Activated CD8-positive, alpha-beta memory T cell treated with anti-CD3 and anti-CD28 coated beads for 36 hours (primary cell): ENCODE results near the gene GNAT2. TPM values are rescaled to one million over a fixed set of nuclear protein-coding genes. Genes with fewer than 3 reads are reported as not detected.

Source experiments
- CTCF ChIA-PET: fragments of 350-600 bp; sonication (Branson Sonifier 250); formaldehyde crosslinking; loops from one replicate; lab custom pipeline; 2021; ENCODE audit warnings: antibody characterized with exemption; lab: Charles Lee
- POLR2A ChIA-PET: fragments of 350-600 bp; sonication (Branson Sonifier 250); formaldehyde crosslinking; loops from one replicate; lab custom pipeline; 2021; ENCODE audit warnings: antibody characterized with exemption; lab: Charles Lee
- total RNA-seq, 2 experiments: library from RNA; stranded (reverse); gene quantifications; one replicate each; pipeline ENCODE4 v1.2.3, GENCODE V29; 2021

GNAT2 gene
- total RNA-seq, 2 experiments from 2014 or later: 1.3 to 1.4 TPM

DNA sequence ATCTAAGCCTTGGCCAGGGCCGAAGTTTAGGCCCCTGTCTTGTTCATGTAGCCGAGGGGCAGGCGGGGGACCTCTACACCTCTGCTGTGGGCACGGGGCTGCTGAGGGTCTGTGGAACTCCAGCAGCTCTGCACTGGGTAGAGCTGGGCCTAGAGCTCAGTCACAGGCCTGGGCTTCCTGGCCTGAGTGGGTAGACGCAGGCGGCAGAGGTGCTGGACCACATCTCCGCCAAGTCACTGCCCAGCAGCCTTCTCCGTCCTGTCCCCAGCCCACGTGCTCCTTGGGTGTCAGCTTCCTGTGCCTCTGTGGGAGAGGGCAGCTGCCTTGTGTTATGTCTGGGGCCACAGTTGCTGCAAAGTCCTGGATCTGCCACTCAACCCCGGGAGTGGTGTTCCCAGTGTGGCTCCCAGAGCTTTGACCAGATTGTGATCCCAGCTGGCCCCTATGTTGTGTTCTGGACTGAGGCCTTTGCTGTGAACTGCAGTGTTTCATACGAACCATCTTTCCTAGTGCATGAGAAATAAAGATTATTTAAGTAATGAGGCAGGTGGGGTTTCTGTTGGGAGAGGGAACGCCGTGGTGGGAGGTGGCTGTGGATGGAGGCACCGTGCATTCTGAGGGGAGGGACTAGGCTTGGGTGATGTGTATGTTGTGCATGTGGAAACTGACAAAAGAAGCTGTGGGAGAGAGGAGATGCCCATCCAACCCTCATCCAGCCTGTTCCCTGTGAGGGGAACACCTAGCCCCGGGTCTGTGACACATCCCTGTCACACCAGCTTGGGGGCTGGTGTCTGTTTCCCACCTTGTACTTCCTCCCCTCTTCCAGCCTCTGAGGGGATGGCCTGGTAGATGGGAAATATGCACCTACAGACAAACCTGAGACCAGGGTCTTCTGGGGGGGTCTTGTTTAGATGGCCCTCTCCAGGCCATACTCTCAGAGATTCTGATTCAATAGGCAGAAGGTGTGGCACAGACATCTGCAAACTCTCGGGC is 12.4 kb upstream of the GNAT2 start:
- POLR2A ChIA-PET: no interaction called here
- CTCF ChIA-PET: interaction anchor here (0.7 to 4.7 kb wide), 4 partner anchors 9 to 86 kb away, joined by 3 to 31 read pairs (median 20); no protein-coding TSS in a partner anchor

- ChIA-PET POLR2A (no interaction called here), CTCF (interaction anchor here (0.6 to 4.7 kb wide), 6 partner anchors 9 to 85 kb away, joined by 3 to 31 read pairs (median 6); partner anchors contain the start of gene GNAI3)
These were observed 11.6 kb upstream of the GNAT2 start for GRCh38 chr1:109630898-109631512.

DNA sequence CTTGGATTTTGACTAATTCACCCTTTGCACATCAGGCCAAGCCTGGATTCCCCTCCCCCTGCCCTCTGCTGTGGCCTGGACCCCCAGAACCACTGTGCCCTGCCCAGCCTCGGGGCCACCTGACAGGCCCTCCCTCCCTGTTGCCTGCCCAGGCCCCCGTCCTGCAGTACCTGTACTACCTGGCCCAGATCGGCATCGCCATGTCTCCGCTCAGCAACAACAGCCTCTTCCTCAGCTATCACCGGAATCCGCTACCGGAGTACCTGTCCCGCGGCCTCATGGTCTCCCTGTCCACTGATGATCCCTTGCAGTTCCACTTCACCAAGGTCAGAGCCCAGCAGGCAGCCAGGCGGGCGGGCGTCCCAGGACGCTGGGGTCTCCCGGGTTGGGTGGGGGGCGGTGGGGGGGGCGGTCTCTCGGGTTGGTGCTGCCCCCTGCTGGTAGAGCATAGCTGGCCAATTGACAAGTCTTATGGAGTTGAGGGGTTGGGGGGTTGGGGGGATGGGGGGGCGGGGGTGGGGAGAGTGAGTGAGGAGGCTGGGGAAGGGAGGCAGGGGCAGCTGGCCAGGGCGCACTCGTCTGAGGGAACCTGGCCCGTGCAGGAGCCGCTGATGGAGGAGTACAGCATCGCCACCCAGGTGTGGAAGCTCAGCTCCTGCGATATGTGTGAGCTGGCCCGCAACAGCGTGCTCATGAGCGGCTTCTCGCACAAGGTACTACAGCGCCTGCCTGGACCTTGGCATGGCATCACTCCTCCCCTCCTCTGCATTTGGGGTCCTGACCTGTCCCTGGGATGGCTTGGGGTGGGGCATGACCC is 10.9 kb upstream of the GNAT2 start:
- ChIA-PET POLR2A (no interaction called here), CTCF (interaction anchor here (0.6 to 4.7 kb wide), 8 partner anchors 8 to 84 kb away, joined by 3 to 31 read pairs (median 4); partner anchors contain the start of gene GNAI3)

DNA sequence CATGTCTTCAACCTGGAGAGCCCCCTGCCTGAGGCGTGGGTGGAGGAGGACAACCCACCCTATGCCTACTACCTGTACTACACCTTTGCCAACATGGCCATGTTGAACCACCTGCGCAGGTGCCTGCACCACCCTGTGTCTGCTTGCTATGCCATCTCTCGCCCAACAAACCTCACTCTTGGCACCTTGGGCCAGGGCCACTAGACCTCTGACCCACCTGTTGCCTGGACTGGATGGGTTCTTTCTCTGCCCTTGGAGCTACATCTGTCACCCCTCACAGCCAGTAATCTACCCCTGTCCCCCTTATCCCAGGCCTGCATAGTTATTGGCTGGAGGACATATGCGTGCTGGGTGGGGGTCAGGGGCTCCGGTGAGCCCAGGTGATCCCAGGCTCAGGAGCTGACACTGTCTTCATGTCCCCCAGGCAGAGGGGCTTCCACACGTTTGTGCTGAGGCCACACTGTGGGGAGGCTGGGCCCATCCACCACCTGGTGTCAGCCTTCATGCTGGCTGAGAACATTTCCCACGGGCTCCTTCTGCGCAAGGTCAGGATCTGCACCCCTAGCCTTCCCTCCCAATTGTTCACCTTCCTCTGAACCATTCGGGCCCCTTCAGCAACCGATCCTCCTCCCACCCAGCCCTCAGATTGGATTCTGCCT is 10.1 kb upstream of the GNAT2 start:
- CTCF ChIA-PET: interaction anchor here (0.6 to 4.7 kb wide), 5 partner anchors 11 to 97 kb away, joined by 3 to 31 read pairs (median 6); no protein-coding TSS in a partner anchor
- POLR2A ChIA-PET: no interaction called here

DNA sequence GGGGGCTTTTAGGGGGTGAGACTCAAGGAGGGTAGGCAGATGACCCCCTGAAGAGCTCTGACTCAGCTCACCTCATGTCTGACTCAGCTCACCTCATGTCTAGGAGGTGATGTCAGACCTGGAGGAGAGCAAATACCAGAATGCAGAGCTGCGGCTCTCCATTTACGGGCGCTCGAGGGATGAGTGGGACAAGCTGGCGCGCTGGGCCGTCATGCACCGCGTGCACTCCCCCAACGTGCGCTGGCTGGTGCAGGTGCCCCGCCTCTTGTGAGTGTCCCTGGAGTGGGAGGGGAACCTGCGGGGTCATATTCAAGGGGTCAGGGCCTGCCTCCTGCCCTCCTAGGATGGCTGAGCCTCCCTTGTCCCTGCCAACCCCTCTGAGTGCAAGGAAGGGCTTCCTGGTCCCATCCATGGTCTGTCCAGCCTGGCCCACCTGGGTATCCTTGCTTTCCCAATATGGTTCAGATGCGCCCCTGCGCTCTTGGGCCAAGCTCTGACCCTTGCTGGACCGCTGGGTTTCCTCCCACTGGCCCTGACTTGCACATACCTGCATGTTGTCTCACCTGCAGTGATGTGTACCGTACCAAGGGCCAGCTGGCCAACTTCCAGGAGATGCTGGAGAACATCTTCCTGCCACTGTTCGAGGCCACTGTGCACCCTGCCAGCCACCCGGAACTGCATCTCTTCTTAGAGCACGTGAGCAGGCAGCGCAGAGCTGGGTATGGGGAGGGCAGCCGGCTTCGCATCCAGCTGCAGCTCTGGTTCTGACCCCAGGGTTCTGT is 9.3 kb upstream of the GNAT2 start:
- POLR2A ChIA-PET: no interaction called here

GRCh38 chr1:109627692-109628399 is 8.4 kb upstream of the GNAT2 start:
- POLR2A ChIA-PET: no interaction called here
- CTCF ChIA-PET: interaction anchor here (1.1 to 4.7 kb wide), 5 partner anchors 11 to 95 kb away, joined by 3 to 31 read pairs (median 6); no protein-coding TSS in a partner anchor

More for the DNA sequence above, 9.3 kb upstream of the GNAT2 start:
- CTCF ChIA-PET: interaction anchor here (1.5 to 4.7 kb wide), 5 partner anchors 12 to 96 kb away, joined by 4 to 31 read pairs (median 6); no protein-coding TSS in a partner anchor

- POLR2A ChIA-PET: interaction anchor here (0.6 kb wide), 1 partner anchor 85 kb away, joined by 3 read pairs; no protein-coding TSS in a partner anchor
- CTCF ChIA-PET: interaction anchor here (1.1 to 1.8 kb wide), 4 partner anchors 10 to 81 kb away, joined by 3 to 6 read pairs (median 4); no protein-coding TSS in a partner anchor
These were observed 7.4 kb upstream of the GNAT2 start for GRCh38 chr1:109626682-109627408.

GRCh38 chr1:109625601-109626560 is 6.5 kb upstream of the GNAT2 start:
- CTCF ChIA-PET: interaction anchor here (1.4 to 1.9 kb wide), 3 partner anchors 14 to 359 kb away, joined by 5 to 6 read pairs (median 5); partner anchors contain the start of gene AHCYL1
- POLR2A ChIA-PET: no interaction called here

- ChIA-PET CTCF (interaction anchor here (0.8 to 1.9 kb wide), 3 partner anchors 15 to 360 kb away, joined by 5 to 6 read pairs (median 5); partner anchors contain the start of gene AHCYL1), POLR2A (no interaction called here)
These were observed 5.8 kb upstream of the GNAT2 start for GRCh38 chr1:109625176-109625575.

GRCh38 chr1:109624201-109625010 is 5.0 kb upstream of the GNAT2 start:
- ChIA-PET POLR2A (no interaction called here), CTCF (interaction anchor here (0.8 to 1.9 kb wide), 4 partner anchors 16 to 361 kb away, joined by 4 to 5 read pairs (median 4); partner anchors contain the start of gene AHCYL1)

DNA sequence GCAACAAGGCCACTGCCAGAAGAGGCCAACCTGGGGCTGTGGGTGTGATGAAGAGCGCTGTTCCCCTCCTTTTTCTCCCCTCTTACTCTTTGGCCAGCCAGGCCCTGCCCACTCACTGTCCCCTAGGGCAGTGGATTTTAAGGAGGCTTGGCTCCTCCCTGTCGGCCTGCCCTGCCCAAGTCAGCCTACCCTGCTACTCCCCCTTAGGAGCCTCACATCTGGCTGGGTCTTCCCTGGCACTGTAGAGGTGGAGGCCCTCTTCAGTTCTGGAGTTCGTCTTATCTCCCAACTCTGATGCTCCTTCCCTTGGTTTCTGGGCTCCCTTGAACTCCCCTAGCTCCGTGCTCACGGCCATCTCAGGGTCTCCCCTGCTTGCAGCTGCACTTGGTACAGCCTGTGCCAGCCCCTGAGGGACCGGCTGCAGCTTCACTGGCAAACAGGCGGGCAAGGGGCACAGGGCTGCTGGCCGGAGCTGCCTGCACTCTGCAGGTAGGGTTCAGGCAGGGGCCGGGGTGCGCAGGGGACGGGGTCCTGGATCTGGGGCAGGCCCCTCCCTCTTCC is 4.3 kb upstream of the GNAT2 start:
- ChIA-PET CTCF (interaction anchor here (0.6 to 1.5 kb wide), 3 partner anchors 17 to 361 kb away, joined by 3 to 4 read pairs (median 4); partner anchors contain the start of gene AHCYL1), POLR2A (no interaction called here)

- CTCF ChIA-PET: interaction anchor here (1.5 kb wide), 1 partner anchor 90 kb away, joined by 4 read pairs; no protein-coding TSS in a partner anchor
- POLR2A ChIA-PET: no interaction called here
These were observed 3.5 kb upstream of the GNAT2 start for GRCh38 chr1:109622895-109623294.

DNA sequence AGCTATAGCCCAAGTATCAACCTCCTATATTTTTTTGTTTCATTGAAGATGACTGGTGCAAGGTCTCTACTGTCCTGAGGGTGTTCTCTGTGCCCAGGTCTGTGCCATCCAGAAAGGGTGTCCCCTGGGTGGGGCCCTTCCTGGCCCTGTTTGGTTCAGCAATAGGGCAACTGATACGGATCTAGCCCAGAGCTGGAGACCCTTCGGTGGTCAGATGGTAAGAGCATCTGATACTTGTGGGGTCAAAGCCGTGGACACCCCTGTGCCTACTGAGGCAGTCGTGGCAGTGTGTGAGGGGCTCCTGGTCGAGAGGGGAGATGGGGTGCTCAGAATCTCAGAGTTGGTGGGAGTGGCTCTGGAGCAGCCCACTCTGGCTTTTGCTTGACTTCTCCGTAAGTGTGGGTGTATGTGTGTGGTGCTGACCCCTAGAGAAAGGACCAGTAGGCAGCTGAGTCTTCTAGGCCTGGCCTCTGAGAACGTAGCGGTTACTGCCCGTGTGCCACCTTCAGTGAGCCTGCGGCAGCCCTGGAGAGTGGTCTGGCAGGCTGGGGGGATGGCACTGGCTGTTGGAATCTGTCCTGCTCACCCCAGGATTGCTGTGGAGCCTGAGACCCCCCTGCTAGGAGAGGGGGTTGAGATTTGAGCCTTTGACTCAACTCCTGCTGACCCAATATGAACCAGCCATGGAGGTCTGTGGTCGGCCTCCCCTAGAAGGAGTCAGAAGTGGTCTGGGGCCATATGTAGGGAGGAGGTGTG is 2.9 kb upstream of the GNAT2 start:
- CTCF ChIA-PET: interaction anchor here (0.7 kb wide), 1 partner anchor 8 kb away, joined by 3 read pairs; no protein-coding TSS in a partner anchor
- POLR2A ChIA-PET: interaction anchor here (1.2 kb wide), 1 partner anchor 74 kb away, joined by 3 read pairs; the partner anchor contains the start of gene GNAI3
